HL-60 (cell line): ENCODE measurements around the gene TTC28.
"Not testable (repeated sequence)": the region's sequence is repeated elsewhere in the genome, so short reads cannot be mapped to it uniquely, and the experiment has no call there.

ENCODE experiments used
- DNase-seq, 2 experiments: peaks; one replicate each; pipeline ENCODE4 v3.0.0-alpha.2; 2010 to 2020; ENCODE audit warnings: low read depth in 1 of 2, low spot score in 1 of 2
- H3K27ac ChIP-seq: fragments of 250-450 bp; sonication (Bioruptor Pico); replicated peaks from 2 replicates; pipeline ENCODE4 v1.5.1; 2020; ENCODE audit warnings: mild to moderate bottlenecking, moderate library complexity
- H3K27me3 ChIP-seq: fragments of 250-450 bp; sonication (Bioruptor Pico); 2 replicates; pipeline ENCODE4 v1.5.1; 2021; ENCODE audit warnings: mild to moderate bottlenecking, moderate library complexity; ENCODE audit not compliant: insufficient read depth, poor library complexity, severe bottlenecking
- H3K4me3 ChIP-seq: replicated peaks from 2 replicates; pipeline ENCODE4 v1.5.1; 2011; ENCODE audit warnings: mild to moderate bottlenecking, control low read depth, low read length; ENCODE audit not compliant: insufficient read depth
- CTCF ChIP-seq: IDR thresholded peaks from one replicate; pipeline ENCODE4 v1.5.1; 2011; ENCODE audit warnings: low read length, control low read depth, inconsistent platforms; ENCODE audit not compliant: insufficient read depth
- GABPA ChIP-seq: IDR thresholded peaks from 2 replicates; pipeline ENCODE4 v1.6.1; 2012; ENCODE audit warnings: low read depth
- POLR2AphosphoS5 ChIP-seq: IDR thresholded peaks from 2 replicates; pipeline ENCODE4 v1.6.1; 2012; ENCODE audit warnings: low read depth
- SPI1 ChIP-seq: IDR thresholded peaks from 2 replicates; pipeline ENCODE4 v1.6.1; 2012; ENCODE audit warnings: low read depth, mild to moderate bottlenecking, borderline replicate concordance
- TF ChIP-seq, protein P1 (sequence below): IDR thresholded peaks from 2 replicates; pipeline ENCODE4 v1.6.1; 2012; ENCODE audit warnings: low read depth; ENCODE audit not compliant: insufficient replicate concordance

The TTC28 gene

DNA sequence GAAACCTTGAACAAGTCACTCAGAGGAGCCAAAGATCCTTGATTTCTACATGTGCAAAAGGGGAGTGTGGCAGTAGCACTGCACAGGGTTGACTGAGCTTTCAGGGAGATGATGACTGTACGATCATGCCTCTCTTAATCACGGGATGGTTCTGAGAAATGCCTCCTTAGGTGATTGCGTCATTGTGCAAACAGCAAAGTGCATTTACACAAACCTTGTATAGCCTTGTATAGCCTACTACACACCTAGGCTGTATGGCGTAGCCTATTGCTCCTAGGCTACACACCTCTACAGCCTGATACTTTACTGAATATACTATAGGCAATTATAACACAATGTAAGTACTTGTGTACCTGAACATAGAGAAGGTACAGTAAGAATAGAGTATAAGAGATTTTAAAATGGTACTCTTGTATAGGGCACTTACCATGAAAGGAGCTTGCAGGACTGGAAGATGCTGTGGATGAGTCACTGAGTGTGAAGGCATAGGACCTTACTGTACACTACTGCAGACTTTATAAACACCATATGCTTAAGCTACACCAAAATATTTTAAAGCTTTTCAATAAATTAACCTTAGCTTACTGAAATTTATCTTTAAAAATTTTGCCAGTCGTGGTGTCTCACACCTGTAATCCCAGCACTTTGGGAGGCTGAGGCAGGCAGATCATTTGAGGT lies 1.3 kb upstream of the TTC28 start:
- not testable (repeated sequence) for H3K27ac ChIP-seq, DNase-seq
- peaks cover 29% of the 10 kb centered on the region for H3K27me3 ChIP-seq

DNA sequence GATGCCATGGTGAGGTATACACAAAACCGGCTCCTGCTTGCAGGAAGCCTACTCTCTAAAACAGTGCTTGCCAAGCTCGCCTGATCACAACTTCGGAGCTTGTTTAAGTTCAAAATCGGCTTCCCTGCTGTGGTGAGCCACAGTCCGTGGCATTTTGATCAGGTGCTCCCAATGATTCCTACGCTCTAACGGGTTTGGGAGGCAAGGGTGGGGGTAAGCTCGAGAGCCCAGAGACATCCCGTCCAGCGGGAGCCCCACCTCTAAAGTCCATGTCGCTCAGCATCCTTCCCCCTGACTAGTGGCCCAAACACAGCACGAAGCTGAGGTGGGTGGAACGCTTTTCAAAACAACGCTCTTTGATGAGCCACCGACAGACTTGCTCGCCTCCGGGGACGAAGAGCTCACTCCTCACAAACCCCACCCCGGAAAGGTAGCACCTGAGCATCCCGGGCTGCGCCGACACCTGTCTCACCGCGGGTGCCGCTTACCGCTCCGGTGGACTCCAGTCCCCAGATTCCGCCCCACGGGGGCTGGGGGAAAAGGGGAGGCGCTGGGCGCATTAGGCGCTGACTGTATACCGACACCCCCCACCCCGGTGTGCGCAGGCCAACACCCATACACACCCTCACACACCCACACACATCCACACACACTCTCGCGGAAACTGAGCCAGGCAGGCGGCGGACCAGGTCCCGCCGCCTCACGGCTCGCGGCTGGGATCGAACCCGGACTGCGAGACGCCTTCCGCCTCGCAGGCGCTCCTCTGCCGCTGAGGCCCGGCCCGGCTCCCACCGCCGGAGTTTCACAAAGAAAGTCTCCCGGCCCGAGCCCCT lies 646 bp downstream of the TTC28 start:
- not testable (repeated sequence) for H3K27ac ChIP-seq, DNase-seq
- peak overlapping the region; percentile 15 for H3K4me3 ChIP-seq
- peaks cover 40% of the 10 kb centered on the region for H3K27me3 ChIP-seq

More for the DNA sequence above, 1.3 kb upstream of the TTC28 start:
- H3K4me3 ChIP-seq = not testable (repeated sequence)

DNA sequence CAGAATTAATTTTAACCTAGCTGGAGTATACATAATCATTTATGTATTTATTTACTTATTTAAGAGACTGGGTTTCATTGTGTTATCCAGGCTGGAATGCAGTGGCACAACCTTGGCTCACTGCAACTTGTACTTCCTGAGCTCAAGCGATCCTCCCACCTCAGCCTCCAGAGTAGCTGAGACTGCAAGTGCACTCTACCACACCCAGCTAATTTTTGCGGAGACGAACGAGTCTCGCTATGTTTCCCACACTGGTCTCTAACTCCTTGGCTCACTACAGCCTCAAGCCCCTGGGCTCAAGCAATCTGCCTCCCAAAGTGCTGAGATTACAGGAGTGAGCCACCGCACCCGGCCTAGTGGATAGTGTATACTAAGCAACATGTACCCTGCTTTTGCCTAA lies 1.5 kb downstream of the TTC28 start:
- H3K27me3 ChIP-seq = peaks cover 43% of the 10 kb centered on the region
- not testable (repeated sequence) for H3K4me3 ChIP-seq, DNase-seq, H3K27ac ChIP-seq

DNA sequence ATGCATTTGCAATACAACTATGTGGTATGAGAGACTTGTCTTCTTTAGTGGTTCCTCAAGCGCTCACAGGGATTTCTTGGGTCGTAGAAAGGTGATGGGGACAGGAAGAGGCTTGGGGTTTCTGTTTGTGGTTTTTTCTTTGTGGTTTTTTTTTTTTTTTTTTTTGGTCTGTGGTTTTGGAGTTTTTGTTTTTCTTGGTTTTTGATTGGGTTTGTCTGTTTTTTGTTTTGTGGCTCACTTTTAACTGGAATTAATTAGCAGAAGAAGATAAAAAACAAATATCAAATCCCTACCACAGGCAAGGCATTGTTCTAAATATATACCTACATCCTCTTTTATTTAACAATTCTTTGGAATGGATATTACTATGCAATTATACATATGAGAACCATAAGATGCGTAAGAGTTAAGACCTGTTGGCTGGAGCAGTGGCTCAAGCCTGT lies 5.5 kb downstream of the TTC28 start:
- TF ChIP-seq POLR2AphosphoS5 = peak; percentile 47; the same call in 1 of the 2 replicates
- TF ChIP-seq SPI1 = no peak
- H3K4me3 ChIP-seq = no peak overlapping the region
- DNase-seq = peak; percentile 14 to 83
- no peak overlapping the region for H3K27ac ChIP-seq
- peaks cover 53% of the 10 kb centered on the region for H3K27me3 ChIP-seq

DNA sequence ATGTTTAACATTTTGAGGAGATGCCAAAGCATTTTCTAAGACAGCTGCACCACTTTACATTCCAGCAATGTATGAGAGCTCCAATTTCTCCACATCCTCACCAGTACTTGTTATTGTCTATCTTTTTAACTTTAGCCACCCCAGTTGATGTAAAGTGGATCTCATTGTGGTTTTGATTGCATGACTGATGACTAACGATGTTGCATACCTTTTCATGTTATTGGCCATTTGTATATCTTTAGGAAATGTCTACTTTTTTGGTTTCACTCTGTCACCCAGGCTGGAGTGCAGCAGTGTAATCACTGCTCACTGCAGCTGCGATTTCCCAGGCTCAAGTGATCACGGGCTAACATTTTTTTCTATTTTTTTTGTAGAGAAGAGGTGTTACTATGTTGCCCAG lies 8.9 kb downstream of the TTC28 start:
- DNase-seq = no peak

GRCh38 chr22:28670161-28670560 lies 9.5 kb downstream of the TTC28 start:
- H3K27me3 ChIP-seq = peaks cover 24% of the 10 kb centered on the region

More for the DNA sequence above, 8.9 kb downstream of the TTC28 start:
- Histone ChIP-seq H3K27ac (no peak overlapping the region), H3K4me3 (no peak overlapping the region), H3K27me3 (peaks cover 30% of the 10 kb centered on the region)
- TF ChIP-seq, protein P1, sequence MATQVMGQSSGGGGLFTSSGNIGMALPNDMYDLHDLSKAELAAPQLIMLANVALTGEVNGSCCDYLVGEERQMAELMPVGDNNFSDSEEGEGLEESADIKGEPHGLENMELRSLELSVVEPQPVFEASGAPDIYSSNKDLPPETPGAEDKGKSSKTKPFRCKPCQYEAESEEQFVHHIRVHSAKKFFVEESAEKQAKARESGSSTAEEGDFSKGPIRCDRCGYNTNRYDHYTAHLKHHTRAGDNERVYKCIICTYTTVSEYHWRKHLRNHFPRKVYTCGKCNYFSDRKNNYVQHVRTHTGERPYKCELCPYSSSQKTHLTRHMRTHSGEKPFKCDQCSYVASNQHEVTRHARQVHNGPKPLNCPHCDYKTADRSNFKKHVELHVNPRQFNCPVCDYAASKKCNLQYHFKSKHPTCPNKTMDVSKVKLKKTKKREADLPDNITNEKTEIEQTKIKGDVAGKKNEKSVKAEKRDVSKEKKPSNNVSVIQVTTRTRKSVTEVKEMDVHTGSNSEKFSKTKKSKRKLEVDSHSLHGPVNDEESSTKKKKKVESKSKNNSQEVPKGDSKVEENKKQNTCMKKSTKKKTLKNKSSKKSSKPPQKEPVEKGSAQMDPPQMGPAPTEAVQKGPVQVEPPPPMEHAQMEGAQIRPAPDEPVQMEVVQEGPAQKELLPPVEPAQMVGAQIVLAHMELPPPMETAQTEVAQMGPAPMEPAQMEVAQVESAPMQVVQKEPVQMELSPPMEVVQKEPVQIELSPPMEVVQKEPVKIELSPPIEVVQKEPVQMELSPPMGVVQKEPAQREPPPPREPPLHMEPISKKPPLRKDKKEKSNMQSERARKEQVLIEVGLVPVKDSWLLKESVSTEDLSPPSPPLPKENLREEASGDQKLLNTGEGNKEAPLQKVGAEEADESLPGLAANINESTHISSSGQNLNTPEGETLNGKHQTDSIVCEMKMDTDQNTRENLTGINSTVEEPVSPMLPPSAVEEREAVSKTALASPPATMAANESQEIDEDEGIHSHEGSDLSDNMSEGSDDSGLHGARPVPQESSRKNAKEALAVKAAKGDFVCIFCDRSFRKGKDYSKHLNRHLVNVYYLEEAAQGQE = no peak
- TF ChIP-seq SPI1 = no peak
- no peak for TF ChIP-seq CTCF
- no peak for TF ChIP-seq GABPA
- TF ChIP-seq POLR2AphosphoS5 = no peak

More at GRCh38 chr22:28670161-28670560, 9.5 kb downstream of the TTC28 start:
- no peak for TF ChIP-seq SPI1
- no peak for TF ChIP-seq CTCF
- TF ChIP-seq, protein P1 = no peak
- TF ChIP-seq POLR2AphosphoS5 = no peak
- no peak for TF ChIP-seq GABPA
- no peak for DNase-seq
- no peak overlapping the region for H3K27ac ChIP-seq
- no peak overlapping the region for H3K4me3 ChIP-seq
